Keratinocyte (primary cell): ENCODE data around the gene RANBP2. TPM values are rescaled to one million over a fixed set of nuclear protein-coding genes. Genes with fewer than 3 reads are reported as not detected.

Source experiments
- DNase-seq: peaks from one replicate; pipeline ENCODE4 v3.0.0-alpha.2; 2011; ENCODE audit warnings: low read depth, missing footprints, low spot score
- FAIRE-seq: peaks from 2 replicates; lab custom pipeline; 2011; peaks lifted over from hg19 to GRCh38; lab: Jason Lieb, UNC
- H2AFZ ChIP-seq: 2 replicates; pipeline ENCODE4 v1.6.0; 2012; ENCODE audit warnings: low read length, control low read depth, inconsistent platforms; ENCODE audit not compliant: control insufficient read depth
- H3K27ac ChIP-seq: 2 replicates; pipeline ENCODE4 v1.5.1; 2011; ENCODE audit warnings: low read length; ENCODE audit not compliant: control insufficient read depth, insufficient read depth
- H3K27me3 ChIP-seq: 3 replicates; pipeline ENCODE4 v1.6.0; 2011; ENCODE audit warnings: low read length; ENCODE audit not compliant: control insufficient read depth, insufficient read depth; ENCODE audit errors: extremely low read depth
- H3K36me3 ChIP-seq, 2 experiments: 2 replicates in 1 of 2; 3 replicates in 1 of 2; pipeline ENCODE4 v1.5.1; 2011; ENCODE audit warnings: low read length in 2 of 2, mild to moderate bottlenecking in 1 of 2; ENCODE audit not compliant: control insufficient read depth in 2 of 2, insufficient read depth in 2 of 2; ENCODE audit errors: extremely low read depth in 1 of 2
- H3K4me1 ChIP-seq: 3 replicates; pipeline ENCODE4 v1.5.1; 2011; ENCODE audit warnings: low read length; ENCODE audit not compliant: control insufficient read depth, insufficient read depth; ENCODE audit errors: extremely low read depth
- H3K4me2 ChIP-seq: 3 replicates; pipeline ENCODE4 v1.6.0; 2011; ENCODE audit warnings: low read depth, low read length; ENCODE audit not compliant: control insufficient read depth, insufficient read depth; ENCODE audit errors: extremely low read depth
- H3K4me3 ChIP-seq, 3 experiments: fragments of 200-600 bp in 1 of 3; sonication (generic) in 1 of 3; 2 replicates in 2 of 3; 3 replicates in 1 of 3; pipeline ENCODE4 v1.5.1; 2011 to 2016; ENCODE audit warnings: low read length in 3 of 3, mild to moderate bottlenecking in 3 of 3, control low read depth in 2 of 3, inconsistent platforms in 1 of 3, low read depth in 1 of 3, mixed read lengths in 1 of 3, mixed run types in 1 of 3, moderate library complexity in 1 of 3; ENCODE audit not compliant: control insufficient read depth in 2 of 3, insufficient read depth in 2 of 3; ENCODE audit errors: extremely low read depth in 1 of 3
- H3K79me2 ChIP-seq: 2 replicates; pipeline ENCODE4 v1.6.0; 2012; ENCODE audit warnings: low read length; ENCODE audit not compliant: control insufficient read depth, insufficient read depth
- H3K9ac ChIP-seq: 3 replicates; pipeline ENCODE4 v1.6.0; 2011; ENCODE audit warnings: low read length; ENCODE audit not compliant: control insufficient read depth, insufficient read depth; ENCODE audit errors: extremely low read depth
- H3K9me1 ChIP-seq: 3 replicates; pipeline ENCODE4 v1.6.0; 2011; ENCODE audit warnings: low read length; ENCODE audit not compliant: control insufficient read depth, insufficient read depth; ENCODE audit errors: extremely low read depth
- H3K9me3 ChIP-seq: 2 replicates; pipeline ENCODE4 v1.5.1; 2012; ENCODE audit warnings: low read depth, low read length; ENCODE audit not compliant: control insufficient read depth
- H4K20me1 ChIP-seq: 3 replicates; pipeline ENCODE4 v1.6.0; 2011; ENCODE audit warnings: low read length; ENCODE audit not compliant: control insufficient read depth, insufficient read depth; ENCODE audit errors: extremely low read depth
- CTCF ChIP-seq, 3 experiments: IDR thresholded peaks in 1 of 3; conservative IDR thresholded peaks in 1 of 3; optimal IDR thresholded peaks in 1 of 3; 2 replicates in 2 of 3; 3 replicates in 1 of 3; pipeline versions ENCODE3 to v1.5.1; 2011; ENCODE audit warnings: low read length in 3 of 3, mild to moderate bottlenecking in 3 of 3, moderate library complexity in 2 of 3, control low read depth in 1 of 3, inconsistent platforms in 1 of 3; ENCODE audit not compliant: insufficient read depth in 2 of 3; ENCODE audit errors: extremely low read depth in 1 of 3
- EZH2 ChIP-seq: IDR thresholded peaks from one replicate; pipeline ENCODE4 v1.6.1; 2012; ENCODE audit warnings: inconsistent platforms, mild to moderate bottlenecking, low read length, moderate library complexity
- dilution Hi-C: fragments of 300-500 bp; cut with MboI; formaldehyde crosslinking; loops from one replicate; pipeline ENCODE4 v1.7.0; 2020; ENCODE audit warnings: low sequenced_read_pairs; ENCODE audit not compliant: extremely low pct_ligation_motif_present
- polyA plus RNA-seq, 5 experiments: library from polyadenylated mRNA; depleted of rRNA in 3 of 5; stranded (reverse) in 3 of 5; stranded (forward) in 1 of 5; unstranded in 1 of 5; fragments of >200 nt; gene quantifications; 1 replicate in 1 of 5; 2 replicates in 3 of 5; 3 replicates in 1 of 5; pipeline versions ENCODE4 v1.2.1 to v1.2.3, GENCODE V29; 2011 to 2012; ENCODE audit warnings: missing spikeins in 2 of 5, low read depth in 1 of 5, low replicate concordance in 1 of 5

Gene RANBP2
- polyA plus RNA-seq, 1 donor (not counting 4 experiments of a cell fraction or from before 2014, with no cell fraction given) = 27.4 TPM

- H3K4me2 ChIP-seq = no peak overlapping the region
- no peaks in the 10 kb centered on the region for H3K9me1 ChIP-seq
- no peaks in the 10 kb centered on the region for H3K9me3 ChIP-seq
- H3K4me3 ChIP-seq = no peak overlapping the region
- H3K27me3 ChIP-seq = no peaks in the 10 kb centered on the region
- no peak overlapping the region for H3K9ac ChIP-seq
- H3K4me1 ChIP-seq = no peaks in the 10 kb centered on the region
- no peaks in the 10 kb centered on the region for H4K20me1 ChIP-seq
- peaks cover 8% of the 10 kb centered on the region for H3K79me2 ChIP-seq
- peaks cover under 1 to 7% of the 10 kb centered on the region in 2 experiments for H3K36me3 ChIP-seq
- DNase-seq (no peak), FAIRE-seq (no peak)
- TF ChIP-seq CTCF (optimal IDR thresholded peaks at IDR 0.05 in 1 of 3, IDR thresholded peaks at IDR 0.05 in 1 of 3, conservative IDR thresholded peaks at IDR 0.05 in 1 of 3; ENCODE audit: extremely low read depth in 1 of 3, insufficient read depth in 2 of 3, low read length in 3 of 3) = no peak
- TF ChIP-seq EZH2 = no peak
- no peak overlapping the region for H2AFZ ChIP-seq
- H3K27ac ChIP-seq = no peak overlapping the region
- dilution Hi-C loops = no loop called here
These were observed 92.0 kb downstream of the RANBP2 start for GRCh38 chr2:108810993-108811957.

- Histone ChIP-seq H3K79me2 (peaks cover 7% of the 10 kb centered on the region), H3K4me2 (no peak overlapping the region), H3K9me1 (no peaks in the 10 kb centered on the region), H2AFZ (no peak overlapping the region), H3K27ac (no peak overlapping the region), H3K4me1 (no peaks in the 10 kb centered on the region), H4K20me1 (no peaks in the 10 kb centered on the region), H3K9me3 (no peaks in the 10 kb centered on the region), H3K36me3 (peaks cover 4 to 10% of the 10 kb centered on the region in 2 experiments), H3K4me3 (no peak overlapping the region), H3K27me3 (no peaks in the 10 kb centered on the region), H3K9ac (no peak overlapping the region)
- TF ChIP-seq EZH2 = no peak
- TF ChIP-seq CTCF (optimal IDR thresholded peaks at IDR 0.05 in 1 of 3, IDR thresholded peaks at IDR 0.05 in 1 of 3, conservative IDR thresholded peaks at IDR 0.05 in 1 of 3; ENCODE audit: extremely low read depth in 1 of 3, insufficient read depth in 2 of 3, low read length in 3 of 3) = no peak
- dilution Hi-C loops = no loop called here
- FAIRE-seq (no peak), DNase-seq (no peak)
These were observed 94.5 kb downstream of the RANBP2 start for GRCh38 chr2:108813732-108814131.
